Stimulated activated CD8-positive, alpha-beta memory T cell treated with anti-CD3 and anti-CD28 coated beads, Interleukin-7, amount 100 ng/mL, for 48 hours (primary cell): ENCODE data around the gene PKP4.

Experiments
- DNase-seq, 2 donors: peaks; one replicate each; pipeline ENCODE4 v3.0.0-alpha.2; 2020; ENCODE audit warnings: low read depth in 1 of 2; ENCODE audit errors: extremely low read depth in 1 of 2

Gene PKP4

GRCh38 chr2:158530829-158531228 is 74.1 kb downstream of the PKP4 start:
- DNase-seq: no peak

DNA sequence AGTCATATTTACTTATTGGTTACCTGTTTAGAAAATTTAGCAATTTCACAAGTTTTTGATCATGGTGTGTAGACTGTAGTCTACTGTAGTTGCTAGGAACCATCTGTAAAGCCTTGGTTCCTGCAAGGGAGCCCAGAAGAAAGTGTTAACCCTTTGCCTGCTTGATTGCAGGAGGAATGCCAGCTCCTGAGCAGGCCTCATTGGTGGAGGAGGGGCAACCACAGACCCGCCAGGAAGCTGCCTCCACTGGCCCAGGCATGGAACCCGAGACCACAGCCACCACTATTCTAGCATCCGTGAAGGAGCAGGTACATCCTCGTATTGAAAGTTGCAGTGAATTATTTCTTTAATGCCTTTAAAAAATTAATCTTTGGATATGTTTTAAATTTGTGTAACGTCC is 76.3 kb downstream of the PKP4 start:
- DNase-seq: no peak

DNA sequence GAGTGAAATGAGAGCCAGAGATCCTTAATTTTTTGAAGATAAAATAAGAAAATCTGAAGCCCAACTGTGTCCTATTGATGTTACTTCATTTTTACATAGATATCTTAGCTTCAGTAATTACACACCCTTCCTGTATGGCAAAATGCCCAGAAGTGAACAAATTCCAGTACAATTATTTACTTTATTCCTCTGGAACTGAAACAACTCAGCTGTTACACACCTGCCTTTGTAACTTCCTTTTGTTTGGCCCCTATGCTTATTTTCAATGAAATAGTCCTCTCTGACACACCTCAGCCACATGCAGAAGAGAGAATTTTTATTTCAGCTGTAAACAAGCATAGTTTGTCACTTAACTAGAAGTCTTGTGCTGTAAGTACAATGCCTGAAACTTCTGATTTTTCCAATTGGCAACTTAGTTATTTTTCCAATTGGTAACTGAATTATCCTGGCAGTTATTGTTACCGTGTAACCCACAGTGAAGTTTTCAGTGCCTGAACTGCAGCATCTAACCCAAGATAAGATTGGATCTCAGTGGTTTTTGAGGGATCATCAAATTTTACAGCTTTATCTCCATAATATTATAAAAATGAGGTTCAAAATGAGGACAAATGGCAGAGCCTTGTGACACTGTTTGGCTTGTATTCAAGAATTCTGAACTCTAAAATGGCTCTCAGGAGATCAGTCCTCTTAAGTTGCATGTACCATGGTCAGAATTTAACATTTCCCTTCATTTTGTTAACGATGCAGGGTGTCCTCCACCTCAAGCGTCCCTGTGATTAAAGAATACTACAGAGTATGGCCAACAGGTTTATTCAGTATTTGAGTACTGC is 82.6 kb downstream of the PKP4 start:
- no peak for DNase-seq

GRCh38 chr2:158542577-158542976 is 85.8 kb downstream of the PKP4 start:
- DNase-seq: no peak

DNA sequence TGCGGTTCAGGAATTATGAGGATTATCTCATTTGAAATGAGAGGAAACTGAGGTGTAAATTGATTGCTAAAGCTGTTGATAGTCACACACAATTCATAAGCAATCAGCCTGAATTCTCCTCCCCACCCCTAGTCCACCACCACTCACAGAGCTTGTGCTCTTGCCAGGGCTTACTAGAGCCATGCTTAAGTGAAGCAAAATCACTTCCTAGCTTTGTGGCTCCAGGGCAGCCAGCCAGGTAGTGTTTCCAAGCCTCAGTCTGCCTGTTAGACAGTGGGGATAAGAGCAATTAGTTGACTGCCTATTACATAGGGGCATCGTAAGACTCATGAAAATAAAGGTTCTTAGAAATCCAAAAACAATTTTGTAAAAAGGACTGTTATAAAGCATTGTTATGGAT is 87.2 kb downstream of the PKP4 start:
- DNase-seq: no peak

DNA sequence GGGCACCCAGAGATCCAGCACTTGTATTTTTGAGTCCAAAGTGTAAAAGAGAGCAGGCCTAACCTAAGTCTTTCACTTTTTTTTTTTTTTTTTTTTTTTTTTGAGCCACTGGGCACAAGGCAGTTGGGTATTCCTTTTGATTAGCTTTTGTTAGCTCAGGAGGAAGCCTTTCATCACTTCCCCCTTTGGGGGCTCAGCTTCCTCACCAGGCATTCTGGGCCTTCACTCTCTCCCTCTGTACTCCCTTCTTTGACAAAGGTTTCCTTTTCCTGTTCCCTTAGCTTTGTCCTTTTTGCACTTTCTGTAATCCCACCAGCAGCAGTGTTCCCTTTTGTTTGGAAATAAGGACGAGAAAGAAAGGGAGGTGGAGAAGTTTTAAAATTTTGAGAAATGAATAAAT is 88.2 kb downstream of the PKP4 start:
- DNase-seq: no peak

GRCh38 chr2:158546412-158547144 is 89.8 kb downstream of the PKP4 start:
- no peak for DNase-seq

DNA sequence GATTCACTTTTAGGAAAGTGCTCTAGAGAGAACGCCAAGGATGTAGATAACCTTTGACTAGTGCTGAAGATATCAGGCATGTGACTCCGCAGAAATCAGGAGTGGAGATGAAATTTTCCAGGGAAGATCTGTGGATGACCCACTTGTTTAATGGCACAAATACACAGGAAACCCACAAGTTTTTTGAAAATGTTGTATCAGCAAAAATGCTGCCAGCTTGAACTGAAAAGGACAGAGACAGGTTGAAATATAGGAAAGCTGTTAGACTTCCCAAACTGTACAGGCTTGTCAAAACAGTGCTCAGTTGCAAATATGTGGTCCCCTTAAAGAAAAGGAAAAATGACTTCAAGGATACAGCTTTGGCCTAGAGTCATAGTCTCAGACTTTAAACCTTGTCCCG is 96.5 kb downstream of the PKP4 start:
- no peak for DNase-seq

GRCh38 chr2:158554996-158555395 is 98.2 kb downstream of the PKP4 start:
- no peak for DNase-seq

DNA sequence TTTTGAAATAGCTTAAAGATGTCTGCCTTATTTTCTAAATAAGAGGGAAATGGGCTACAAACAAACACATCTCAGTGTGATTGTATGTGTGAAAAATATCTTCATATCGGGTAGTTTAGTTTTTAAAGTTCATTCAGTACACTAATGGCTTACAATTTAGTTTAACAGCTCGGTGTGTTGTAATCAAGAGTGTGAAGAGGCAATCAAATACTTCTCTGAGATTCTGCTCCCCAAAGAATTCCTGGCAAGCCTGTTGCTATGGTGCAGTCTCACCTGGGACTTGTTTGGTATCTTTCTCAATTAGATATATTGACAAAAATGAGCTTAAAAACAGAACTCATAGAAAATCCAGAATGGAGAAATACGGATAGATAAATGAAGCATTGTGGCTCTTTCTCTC is 99.4 kb downstream of the PKP4 start:
- no peak for DNase-seq

DNA sequence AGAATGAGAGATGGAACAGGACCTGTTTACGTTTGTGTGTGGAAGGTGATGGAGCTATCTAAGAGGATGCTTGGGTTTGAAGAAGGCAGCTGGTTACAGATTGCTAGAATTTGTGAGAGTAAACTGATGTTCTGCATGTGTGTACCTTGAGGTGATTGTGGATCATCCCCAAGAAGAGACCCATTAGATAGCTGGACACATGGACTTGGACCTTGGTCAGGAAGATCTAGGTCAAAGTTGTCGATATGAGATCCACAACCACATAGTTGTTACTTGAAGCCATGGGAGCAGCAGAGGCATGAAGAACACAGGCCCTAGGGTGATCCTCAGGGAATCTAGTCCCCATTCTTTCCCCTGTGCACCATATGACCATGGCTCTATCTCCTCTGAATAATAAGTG is 101.0 kb downstream of the PKP4 start:
- no peak for DNase-seq

DNA sequence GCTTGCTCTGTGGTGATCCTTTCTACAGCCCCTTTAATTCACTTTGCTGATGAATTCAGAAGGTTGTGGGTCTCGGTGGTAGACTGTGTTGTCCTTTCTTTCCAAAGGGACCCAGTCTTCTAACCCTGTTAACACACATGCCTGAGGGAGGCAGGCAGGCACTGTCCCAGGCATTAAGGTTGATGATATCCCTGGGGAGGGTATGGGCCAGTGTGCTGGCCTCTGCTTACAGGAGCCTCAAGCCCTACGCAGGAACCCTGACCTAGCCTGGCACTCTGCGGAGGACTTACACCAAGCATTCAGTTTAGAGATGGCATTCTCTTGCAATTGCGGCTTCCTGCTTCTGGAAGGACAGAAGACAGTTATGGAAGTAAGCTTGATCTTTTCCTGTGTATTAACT is 102.5 kb downstream of the PKP4 start:
- DNase-seq: no peak

- no peak for DNase-seq
These were observed 103.5 kb downstream of the PKP4 start for GRCh38 chr2:158560259-158560658.

- DNase-seq: no peak
These were observed 104.3 kb downstream of the PKP4 start for GRCh38 chr2:158561054-158561453.

GRCh38 chr2:158567208-158567607 is 110.5 kb downstream of the PKP4 start:
- DNase-seq: no peak

GRCh38 chr2:158569284-158569683 is 112.5 kb downstream of the PKP4 start:
- DNase-seq: no peak

GRCh38 chr2:158570869-158571268 is 114.1 kb downstream of the PKP4 start:
- DNase-seq: no peak

DNA sequence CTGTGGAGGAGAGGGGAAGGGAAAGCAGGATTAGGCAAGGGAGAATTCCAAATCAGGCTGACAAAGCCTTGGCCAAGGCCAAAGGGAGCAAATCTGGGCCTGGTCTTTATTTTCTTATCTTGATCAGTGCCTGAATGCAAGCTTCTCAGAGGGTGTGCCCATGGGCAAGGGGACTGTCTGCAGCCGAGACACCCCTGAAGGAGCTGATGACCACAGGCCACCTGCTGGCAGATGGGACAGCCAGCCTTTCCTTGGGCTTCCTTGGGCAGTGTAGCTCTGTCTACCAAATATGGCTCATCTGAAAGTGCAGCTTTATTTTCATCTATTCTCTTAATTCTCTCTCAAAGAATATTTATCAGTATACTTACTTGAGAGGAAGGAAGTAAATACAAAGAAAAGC is 117.0 kb downstream of the PKP4 start:
- no peak for DNase-seq

- no peak for DNase-seq
These were observed 118.4 kb downstream of the PKP4 start for GRCh38 chr2:158575051-158575635.

DNA sequence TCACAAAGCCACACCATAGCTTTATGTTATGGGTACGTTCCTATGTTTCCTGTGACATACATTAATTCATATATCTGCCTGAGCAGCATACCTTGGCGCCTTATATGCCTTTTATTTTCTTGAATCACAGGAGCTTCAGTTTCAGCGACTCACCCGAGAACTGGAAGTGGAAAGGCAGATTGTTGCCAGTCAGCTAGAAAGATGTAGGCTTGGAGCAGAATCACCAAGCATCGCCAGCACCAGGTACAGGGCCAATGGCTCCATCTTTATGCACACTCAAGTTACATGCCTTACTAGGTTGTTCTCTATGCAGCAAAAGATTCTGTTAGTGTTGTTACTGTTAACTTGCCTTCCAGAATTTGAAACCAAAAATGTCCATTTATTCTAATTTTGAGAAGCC is 120.4 kb downstream of the PKP4 start:
- DNase-seq: no peak

DNA sequence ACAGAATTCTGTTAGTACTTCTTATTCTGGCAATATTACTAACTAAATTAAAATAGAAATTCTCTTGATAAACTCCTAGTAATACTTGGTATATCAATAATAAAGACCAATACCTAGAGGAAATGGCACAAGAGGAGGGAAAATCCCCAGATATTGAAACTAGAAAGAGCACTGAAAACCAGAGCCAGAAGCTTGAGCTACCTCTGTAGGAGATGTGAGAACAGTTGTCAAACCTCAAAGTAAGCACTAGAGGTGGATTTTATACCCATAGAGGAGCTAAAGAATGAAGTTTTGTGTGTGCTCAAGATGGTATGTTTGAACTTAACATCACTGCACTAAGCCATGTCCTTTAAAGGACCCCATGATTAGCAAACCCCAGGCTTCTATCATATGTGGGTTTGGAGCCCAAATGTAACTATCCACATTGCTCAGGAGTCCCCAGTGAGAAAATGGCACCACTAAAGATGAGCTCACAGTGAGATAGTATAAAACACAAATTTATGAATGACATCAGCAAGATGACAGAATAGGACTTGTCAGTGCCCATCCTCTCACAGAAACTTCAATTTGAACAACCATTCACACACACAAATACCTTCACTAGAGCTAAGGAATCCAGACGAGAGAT is 122.1 kb downstream of the PKP4 start:
- no peak for DNase-seq

DNA sequence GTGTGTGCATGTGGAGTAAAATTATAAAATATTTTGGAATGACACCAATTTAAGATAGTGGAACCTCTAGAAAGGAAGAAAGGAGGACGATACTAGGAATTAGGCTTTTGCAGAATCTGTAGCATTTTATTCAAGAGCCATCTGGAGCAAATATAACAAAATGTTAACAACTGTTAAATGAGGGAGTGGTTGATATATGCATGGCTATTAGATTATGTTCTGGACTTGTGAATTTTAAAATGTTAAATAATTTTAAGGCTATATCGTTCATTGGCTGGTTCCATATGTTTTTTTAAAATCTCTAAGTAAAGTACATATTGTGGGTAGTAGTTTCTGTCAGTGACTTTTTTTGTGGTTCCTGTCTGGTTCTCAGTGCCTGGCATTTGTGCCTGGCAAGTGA is 123.2 kb downstream of the PKP4 start:
- DNase-seq: no peak
